GM23338 (cell line): ENCODE data around the gene HBD.

Source experiments
- EZH2 ChIP-seq: fragments of 200-600 bp; sonication (generic); IDR thresholded peaks from one replicate; pipeline ENCODE4 v1.8.0; 2017; ENCODE audit warnings: antibody characterized with exemption, mild to moderate bottlenecking, low read depth; ENCODE audit not compliant: unreplicated experiment
- EZH2phosphoT487 ChIP-seq: fragments of 200-600 bp; sonication (generic); IDR thresholded peaks from one replicate; pipeline ENCODE4 v1.8.1; 2018; ENCODE audit warnings: antibody characterized with exemption; ENCODE audit not compliant: unreplicated experiment
- JUNB ChIP-seq: IDR thresholded peaks from one replicate; pipeline ENCODE4 v1.6.1; 2016; ENCODE audit warnings: antibody characterized with exemption; ENCODE audit not compliant: unreplicated experiment
- STAT1 ChIP-seq: IDR thresholded peaks from one replicate; pipeline ENCODE4 v1.6.1; 2016; ENCODE audit warnings: antibody characterized with exemption; ENCODE audit not compliant: unreplicated experiment
- TF ChIP-seq, protein P1 (sequence below), 2 experiments: fragments of 200-600 bp in 1 of 2; sonication (generic) in 1 of 2; conservative IDR thresholded peaks; 2 replicates each; pipeline versions ENCODE4 v1.5.1 to v1.6.1; 2016 to 2017; ENCODE audit warnings: antibody characterized with exemption in 2 of 2, low read depth in 2 of 2, mild to moderate bottlenecking in 2 of 2, moderate library complexity in 1 of 2
- TF ChIP-seq, protein P2 (sequence below): IDR thresholded peaks from one replicate; pipeline ENCODE4 v1.6.1; 2018; ENCODE audit warnings: antibody characterized with exemption; ENCODE audit not compliant: unreplicated experiment

DNA sequence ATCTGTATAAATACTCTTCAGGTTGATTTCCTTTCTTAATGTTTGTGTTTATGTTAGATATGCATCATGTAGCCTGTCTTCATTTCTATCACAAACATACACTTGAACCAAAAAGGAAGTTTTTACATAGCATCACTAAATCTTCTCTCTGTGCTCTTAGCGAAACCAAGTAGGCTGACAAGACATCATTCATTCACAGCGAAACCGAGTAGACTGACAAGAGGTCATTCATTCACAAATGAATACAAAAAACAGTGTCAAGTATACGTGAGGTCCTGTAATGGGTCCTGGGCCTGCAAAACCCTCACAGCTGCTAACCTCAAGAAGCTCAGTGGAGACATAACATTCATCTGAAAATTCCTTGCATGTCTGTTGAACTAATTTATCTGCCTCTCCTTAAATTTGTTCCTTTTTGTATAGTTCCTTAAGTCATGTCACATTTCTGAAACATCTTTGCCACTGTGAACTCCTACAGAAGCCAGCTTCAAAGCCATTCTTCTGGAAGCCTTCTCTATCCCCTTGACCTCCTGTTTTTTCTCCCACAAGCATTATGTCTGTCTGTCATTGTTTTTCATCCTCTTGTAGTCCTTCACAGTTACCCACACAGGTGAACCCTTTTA is 45.3 kb upstream of the HBD start:
- TF ChIP-seq, protein P1, sequence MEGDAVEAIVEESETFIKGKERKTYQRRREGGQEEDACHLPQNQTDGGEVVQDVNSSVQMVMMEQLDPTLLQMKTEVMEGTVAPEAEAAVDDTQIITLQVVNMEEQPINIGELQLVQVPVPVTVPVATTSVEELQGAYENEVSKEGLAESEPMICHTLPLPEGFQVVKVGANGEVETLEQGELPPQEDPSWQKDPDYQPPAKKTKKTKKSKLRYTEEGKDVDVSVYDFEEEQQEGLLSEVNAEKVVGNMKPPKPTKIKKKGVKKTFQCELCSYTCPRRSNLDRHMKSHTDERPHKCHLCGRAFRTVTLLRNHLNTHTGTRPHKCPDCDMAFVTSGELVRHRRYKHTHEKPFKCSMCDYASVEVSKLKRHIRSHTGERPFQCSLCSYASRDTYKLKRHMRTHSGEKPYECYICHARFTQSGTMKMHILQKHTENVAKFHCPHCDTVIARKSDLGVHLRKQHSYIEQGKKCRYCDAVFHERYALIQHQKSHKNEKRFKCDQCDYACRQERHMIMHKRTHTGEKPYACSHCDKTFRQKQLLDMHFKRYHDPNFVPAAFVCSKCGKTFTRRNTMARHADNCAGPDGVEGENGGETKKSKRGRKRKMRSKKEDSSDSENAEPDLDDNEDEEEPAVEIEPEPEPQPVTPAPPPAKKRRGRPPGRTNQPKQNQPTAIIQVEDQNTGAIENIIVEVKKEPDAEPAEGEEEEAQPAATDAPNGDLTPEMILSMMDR (conservative IDR thresholded peaks at IDR 0.05; ENCODE audit: low read depth in 2 of 2) = no peak
- TF ChIP-seq, protein P2, sequence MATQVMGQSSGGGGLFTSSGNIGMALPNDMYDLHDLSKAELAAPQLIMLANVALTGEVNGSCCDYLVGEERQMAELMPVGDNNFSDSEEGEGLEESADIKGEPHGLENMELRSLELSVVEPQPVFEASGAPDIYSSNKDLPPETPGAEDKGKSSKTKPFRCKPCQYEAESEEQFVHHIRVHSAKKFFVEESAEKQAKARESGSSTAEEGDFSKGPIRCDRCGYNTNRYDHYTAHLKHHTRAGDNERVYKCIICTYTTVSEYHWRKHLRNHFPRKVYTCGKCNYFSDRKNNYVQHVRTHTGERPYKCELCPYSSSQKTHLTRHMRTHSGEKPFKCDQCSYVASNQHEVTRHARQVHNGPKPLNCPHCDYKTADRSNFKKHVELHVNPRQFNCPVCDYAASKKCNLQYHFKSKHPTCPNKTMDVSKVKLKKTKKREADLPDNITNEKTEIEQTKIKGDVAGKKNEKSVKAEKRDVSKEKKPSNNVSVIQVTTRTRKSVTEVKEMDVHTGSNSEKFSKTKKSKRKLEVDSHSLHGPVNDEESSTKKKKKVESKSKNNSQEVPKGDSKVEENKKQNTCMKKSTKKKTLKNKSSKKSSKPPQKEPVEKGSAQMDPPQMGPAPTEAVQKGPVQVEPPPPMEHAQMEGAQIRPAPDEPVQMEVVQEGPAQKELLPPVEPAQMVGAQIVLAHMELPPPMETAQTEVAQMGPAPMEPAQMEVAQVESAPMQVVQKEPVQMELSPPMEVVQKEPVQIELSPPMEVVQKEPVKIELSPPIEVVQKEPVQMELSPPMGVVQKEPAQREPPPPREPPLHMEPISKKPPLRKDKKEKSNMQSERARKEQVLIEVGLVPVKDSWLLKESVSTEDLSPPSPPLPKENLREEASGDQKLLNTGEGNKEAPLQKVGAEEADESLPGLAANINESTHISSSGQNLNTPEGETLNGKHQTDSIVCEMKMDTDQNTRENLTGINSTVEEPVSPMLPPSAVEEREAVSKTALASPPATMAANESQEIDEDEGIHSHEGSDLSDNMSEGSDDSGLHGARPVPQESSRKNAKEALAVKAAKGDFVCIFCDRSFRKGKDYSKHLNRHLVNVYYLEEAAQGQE = no peak
- TF ChIP-seq EZH2 = no peak
- no peak for TF ChIP-seq EZH2phosphoT487
- TF ChIP-seq STAT1 = no peak
- no peak for TF ChIP-seq JUNB
